Kasumi-1 (cell line): ENCODE data around the gene INTS4.
A peak's percentile ranks its signal among the peaks of the same experiment; 100 is the strongest.
"Not testable (repeated sequence)": the region's sequence is repeated elsewhere in the genome, so short reads cannot be mapped to it uniquely, and the experiment has no call there.

Source experiments
- DNase-seq, 2 experiments: peaks; one replicate each; lab custom pipeline; 2025; lab: John Stamatoyannopoulos, UW

Gene INTS4, protein sequence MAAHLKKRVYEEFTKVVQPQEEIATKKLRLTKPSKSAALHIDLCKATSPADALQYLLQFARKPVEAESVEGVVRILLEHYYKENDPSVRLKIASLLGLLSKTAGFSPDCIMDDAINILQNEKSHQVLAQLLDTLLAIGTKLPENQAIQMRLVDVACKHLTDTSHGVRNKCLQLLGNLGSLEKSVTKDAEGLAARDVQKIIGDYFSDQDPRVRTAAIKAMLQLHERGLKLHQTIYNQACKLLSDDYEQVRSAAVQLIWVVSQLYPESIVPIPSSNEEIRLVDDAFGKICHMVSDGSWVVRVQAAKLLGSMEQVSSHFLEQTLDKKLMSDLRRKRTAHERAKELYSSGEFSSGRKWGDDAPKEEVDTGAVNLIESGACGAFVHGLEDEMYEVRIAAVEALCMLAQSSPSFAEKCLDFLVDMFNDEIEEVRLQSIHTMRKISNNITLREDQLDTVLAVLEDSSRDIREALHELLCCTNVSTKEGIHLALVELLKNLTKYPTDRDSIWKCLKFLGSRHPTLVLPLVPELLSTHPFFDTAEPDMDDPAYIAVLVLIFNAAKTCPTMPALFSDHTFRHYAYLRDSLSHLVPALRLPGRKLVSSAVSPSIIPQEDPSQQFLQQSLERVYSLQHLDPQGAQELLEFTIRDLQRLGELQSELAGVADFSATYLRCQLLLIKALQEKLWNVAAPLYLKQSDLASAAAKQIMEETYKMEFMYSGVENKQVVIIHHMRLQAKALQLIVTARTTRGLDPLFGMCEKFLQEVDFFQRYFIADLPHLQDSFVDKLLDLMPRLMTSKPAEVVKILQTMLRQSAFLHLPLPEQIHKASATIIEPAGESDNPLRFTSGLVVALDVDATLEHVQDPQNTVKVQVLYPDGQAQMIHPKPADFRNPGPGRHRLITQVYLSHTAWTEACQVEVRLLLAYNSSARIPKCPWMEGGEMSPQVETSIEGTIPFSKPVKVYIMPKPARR

GRCh38 chr11:77994434-77995362 is at the start of gene INTS4:
Gene INTS4 (minus strand): TSS chr11:77994668. CDS start chr11:77994643, 25 bp downstream.
- peak; percentile 99 for DNase-seq

DNA sequence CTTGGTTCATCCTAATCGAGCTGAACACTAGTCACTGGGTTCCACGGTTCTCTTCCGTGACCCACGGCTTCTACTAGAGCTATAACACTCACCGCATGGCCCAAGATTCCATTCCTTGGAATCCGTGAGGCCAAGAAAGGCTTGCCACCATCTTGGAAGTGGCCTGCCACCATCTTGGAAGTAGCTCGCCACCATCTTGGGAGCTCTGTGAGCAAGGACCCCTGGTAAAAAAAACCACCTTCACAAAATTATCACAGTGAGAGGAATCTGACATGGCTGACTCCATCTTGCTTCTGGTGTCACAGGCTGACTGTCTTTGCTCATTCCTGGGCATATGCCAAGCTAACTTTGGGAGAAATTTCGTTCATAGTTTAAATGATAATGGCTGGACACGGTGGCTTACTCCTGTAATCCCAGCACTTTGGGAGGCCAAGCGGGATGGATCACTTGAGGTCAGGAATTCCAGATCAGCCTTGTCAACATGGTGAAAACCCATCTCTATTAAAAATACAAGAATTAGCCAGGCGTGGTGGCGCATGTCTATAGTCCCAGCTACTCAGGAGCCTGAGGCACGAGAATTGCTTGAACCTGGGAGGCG is 47.5 kb upstream of the INTS4 start:
- DNase-seq = no peak

DNA sequence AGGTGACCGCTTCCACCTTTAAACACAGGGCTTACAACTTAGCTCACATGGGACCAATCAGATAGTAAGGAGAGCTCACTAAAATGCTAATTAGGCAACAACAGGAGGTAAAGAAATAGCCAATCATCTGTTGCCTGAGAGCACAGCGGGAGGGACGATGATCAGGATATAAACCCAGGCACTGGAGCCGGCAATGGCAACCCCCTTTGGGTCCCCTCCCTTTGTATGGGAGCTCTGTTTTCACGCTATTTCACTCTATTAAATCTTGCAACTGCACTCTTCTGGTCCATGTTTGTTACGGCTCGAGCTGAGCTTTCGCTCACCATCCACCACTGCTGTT is 46.9 kb upstream of the INTS4 start:
- DNase-seq = not testable (repeated sequence)

DNA sequence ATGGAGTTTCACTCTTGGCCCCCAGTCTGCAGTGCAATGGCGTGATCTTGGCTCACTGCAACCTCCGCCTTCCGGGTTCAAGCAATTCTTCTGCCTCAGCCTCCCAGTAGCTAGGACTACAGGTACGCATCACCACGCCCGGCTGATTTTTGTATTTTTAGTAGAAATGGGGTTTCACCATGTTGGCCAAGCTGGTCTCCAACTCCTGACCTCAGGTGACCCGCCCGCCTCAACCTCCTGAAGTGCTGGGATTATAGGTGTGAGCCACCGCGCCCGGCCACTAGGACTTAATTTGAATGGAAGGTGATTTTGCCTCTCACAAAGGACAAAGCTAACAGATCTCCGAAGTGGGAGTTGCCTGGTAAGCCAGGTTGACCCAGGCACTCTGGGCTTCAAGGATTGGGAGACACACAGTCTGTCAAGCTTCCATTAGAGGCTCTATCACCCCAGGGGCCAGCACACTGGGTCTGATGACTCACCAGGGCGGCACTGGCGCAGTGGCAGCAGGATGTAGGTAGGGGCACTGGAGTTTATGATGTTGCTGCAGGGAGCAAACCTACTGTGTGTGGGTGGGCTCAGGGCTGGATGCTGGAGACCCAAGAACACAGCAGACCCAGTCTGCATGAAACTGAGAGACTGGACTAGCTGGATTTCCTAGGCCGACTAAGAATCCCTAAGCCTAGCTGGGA is 46.4 kb upstream of the INTS4 start:
- DNase-seq = no peak

DNA sequence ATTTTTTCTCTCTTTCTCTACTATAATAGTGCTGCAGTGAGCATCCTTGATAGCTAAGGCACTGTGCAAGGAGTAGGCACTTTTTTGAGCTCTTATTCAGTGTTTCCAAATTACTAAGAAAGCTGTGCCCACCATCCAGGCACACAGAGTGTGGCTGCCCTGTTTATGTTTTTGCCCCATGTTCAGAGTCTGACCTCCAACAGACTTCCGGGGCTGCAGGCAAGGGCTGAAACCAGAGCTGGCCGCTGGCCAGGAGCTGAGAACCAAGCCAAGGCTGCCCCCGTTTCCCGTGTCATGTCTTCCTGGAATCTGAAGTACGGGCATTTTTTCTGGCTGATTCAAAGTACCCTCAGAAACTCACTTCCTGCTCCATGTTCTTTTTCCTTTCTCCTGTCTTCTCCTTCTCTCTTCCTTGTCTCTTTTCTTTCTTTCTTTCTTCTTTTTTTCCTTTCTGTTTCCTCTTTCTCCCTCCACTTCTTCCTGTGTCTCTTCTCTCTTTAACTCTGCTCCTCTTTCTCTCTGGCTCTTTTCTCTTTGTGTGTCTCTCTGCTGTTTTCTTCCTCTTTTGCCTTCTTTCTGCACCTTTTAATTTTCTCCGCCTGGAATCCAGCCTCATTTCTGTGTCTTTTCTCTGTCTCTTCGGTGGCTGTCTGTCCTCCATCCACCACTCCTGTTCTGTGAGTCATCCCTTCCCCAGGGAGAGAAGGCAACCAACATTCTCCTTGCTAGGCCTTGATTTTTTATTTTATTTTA is 45.6 kb upstream of the INTS4 start:
- DNase-seq = peak; percentile 57 to 61

GRCh38 chr11:78039391-78039918 is 45.0 kb upstream of the INTS4 start:
- DNase-seq = no peak

DNA sequence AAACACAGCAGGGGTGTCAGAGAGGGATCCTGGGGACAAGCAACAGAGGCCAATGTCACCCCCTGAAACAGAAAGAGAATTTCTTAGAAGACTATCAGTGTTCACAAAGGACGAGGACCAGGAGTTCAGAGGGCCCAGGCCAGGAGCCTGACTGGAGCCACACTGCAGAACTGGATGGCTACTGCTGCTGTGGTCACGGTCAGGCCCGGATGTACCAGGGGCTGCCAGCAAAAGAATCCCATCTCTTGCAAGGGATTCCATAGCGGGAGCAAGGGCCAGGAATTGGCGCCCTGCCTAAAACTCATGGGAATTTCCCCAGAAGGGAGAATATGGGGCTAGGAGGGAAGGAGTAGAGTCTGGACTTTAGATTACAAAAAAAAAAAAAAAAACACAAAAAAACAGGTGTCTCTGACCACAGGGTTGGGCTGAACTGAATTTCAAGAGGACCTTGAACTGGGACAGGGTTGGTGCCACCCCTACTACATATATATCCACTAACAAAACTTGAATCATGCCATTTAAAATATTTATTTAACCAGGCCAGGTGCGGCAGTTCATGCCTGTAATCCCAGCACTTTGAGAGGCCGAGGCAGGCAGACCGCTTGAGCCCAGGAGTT is 44.3 kb upstream of the INTS4 start:
- no peak for DNase-seq

- no peak for DNase-seq
These were observed 43.6 kb upstream of the INTS4 start for GRCh38 chr11:78037825-78038620.

GRCh38 chr11:78037056-78037455 is 42.6 kb upstream of the INTS4 start:
- DNase-seq = no peak

GRCh38 chr11:78036313-78036712 is 41.8 kb upstream of the INTS4 start:
- no peak for DNase-seq

DNA sequence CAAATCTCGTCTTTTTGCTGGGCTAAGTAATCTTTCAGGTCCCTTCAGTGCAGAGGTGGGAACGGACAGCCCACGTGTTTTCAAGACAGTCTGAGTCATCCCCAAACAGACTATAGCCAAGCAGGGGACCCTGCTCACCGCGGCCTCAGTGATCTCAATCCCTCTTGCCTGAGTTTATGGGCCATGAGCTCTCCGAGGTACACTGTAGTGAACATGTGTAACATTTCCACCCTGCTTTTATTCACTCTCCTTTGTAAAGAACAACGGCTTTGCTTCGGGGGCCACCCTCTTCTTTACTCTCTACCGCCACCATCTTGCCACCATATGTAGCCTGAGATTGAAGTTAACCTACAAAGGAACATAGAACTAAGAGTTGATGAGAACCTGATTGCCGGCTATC is 40.2 kb upstream of the INTS4 start:
- DNase-seq = no peak

- no peak for DNase-seq
These were observed 38.6 kb upstream of the INTS4 start for GRCh38 chr11:78033040-78033439.

- DNase-seq = no peak
These were observed 37.6 kb upstream of the INTS4 start for GRCh38 chr11:78032090-78032489.

DNA sequence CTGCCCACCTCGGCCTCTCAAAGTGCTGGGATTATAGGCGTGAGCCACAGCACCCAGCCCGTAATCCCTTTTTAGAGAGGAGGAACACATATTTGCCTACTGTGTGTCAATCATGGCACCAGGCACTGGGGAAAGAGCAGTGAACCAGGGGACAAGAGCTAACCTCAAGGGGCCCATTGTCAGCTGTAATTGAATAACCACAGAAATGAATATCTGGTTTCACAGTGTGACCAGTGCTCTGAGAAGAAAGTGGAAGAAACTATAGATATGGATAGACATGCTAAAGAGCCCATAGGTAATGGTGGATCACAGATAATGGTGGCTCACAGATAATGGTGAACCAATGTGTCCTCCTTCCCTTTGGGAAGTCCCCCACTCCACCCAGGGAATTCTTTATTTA is 37.2 kb upstream of the INTS4 start:
- DNase-seq = no peak

DNA sequence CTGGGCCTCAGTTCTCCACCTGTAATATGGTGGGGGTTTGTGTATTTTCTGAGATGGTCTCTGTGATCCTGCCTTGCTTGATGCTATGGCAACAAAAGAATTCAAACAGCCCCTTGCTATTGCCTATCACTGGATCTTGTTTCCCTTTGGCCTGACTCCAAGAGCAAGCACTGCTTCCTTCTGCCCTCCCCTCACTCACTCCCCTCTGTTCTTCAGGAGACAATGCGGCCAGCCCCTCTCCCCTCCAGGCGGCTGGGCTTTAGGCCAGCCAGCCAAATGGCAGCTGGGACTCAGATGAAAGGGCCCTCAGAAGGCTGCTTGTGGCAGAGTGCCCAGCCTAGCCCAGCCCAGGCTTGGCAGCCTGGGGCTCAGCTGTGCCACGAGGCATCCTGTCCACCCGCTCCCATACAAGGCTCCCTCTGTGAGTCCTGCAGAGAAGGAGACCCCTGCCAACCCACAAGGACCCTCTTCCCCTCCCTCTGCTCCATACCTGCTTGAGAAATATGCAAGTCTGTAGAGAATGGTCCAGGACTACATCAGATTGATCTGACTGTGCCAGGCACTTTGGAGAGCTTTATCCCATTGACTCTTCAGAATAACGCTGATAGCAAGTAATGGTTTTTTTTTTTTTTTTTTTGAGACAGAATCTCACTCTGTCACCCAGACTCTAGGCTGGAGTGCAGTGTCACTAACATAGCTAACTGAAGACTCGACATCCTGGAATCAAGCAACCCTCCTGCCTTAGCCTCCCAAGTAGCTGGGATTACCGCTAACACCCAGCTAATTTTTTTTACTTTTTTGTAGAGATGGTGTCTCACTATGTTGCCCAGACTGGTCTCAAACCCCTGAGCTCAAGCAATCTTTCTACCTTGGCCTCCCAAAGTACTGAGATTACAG is 36.2 kb upstream of the INTS4 start:
- peak; percentile 7 to 30 for DNase-seq

DNA sequence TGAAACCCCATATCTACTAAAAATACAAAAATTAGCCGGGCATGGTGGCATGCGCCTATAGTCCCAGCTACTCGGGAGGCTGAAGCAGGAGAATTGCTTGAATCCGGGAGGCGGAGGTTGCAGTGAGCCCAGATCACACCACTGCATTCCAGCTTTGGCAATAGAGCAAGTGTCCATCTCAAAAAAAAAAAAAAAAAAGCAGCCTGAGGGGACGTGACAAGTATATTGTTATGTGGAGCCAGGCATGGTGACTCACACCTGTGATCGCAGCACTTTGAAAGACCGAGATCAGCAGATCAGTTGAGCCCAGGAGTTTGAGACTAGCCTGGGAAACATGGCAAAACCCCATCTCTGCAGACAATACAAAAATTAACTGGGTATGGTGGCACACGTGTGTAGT is 34.0 kb upstream of the INTS4 start:
- not testable (repeated sequence) for DNase-seq

DNA sequence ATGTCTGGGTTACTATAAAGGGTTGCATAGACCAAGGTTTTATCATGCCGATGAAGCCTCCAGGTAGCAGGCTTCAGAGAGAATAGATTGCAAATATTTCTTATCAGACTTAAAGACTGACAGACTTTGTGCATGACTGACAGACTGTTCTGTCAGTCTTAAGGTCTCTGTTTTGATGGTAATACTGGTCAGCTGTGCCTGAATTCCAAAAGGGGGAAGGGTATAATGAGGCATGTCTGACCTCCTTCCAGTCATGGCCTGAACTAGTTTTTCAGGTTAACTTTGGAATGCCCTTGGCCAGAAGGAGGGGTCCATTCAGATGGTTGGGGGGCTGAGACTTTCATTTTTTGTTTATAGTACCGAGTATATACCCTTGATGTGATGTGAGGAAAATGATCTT is 33.3 kb upstream of the INTS4 start:
- DNase-seq = no peak

DNA sequence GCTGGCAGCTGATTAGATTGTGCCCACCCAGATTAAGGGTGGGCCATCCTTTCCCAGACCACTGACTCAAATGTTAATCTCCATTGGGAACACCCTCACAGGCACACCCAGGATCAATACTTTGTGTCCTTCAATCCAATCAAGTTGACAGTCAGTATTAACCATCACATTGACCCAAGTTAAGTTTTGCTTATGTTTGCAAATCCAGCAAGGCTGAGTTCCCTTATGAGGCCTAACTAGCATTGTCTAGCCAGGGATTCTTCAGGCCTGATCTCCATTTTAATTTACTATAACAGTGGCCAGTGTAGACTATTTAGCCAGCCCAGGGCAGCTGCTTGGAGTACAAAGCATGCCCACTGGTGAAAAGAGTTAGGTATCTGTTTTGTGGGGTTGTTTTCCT is 30.9 kb upstream of the INTS4 start:
- DNase-seq = no peak
